AG04450 (cell line): ENCODE data around the gene RNF208. TPM values are rescaled to one million over a fixed set of nuclear protein-coding genes. Genes with fewer than 3 reads are reported as not detected.
"Not testable (repeated sequence)": the region's sequence is repeated elsewhere in the genome, so short reads cannot be mapped to it uniquely, and the experiment has no call there.

Experiments
- CTCF ChIA-PET: fragments of 300-600, 350-600 bp; formaldehyde crosslinking; extraction: SDS; loops from one replicate; lab custom pipeline; 2022; ENCODE audit warnings: antibody characterized with exemption, inconsistent platforms; lab: Charles Lee
- POLR2A ChIA-PET: fragments of 350-600 bp; formaldehyde crosslinking; extraction: SDS; loops from one replicate; lab custom pipeline; 2021; ENCODE audit warnings: antibody characterized with exemption, inconsistent platforms; lab: Yijun Ruan, JAX
- DNase-seq: peaks from one replicate; pipeline ENCODE4 v3.0.0-alpha.2; 2011; ENCODE audit warnings: low read depth, low spot score
- H3K27ac ChIP-seq: one replicate; pipeline ENCODE4 v1.5.1; 2012; ENCODE audit warnings: low read depth, low read length, control low read depth
- H3K27me3 ChIP-seq: one replicate; pipeline ENCODE4 v1.6.0; 2012; ENCODE audit warnings: low read length; ENCODE audit not compliant: control insufficient read depth, insufficient read depth
- H3K4me3 ChIP-seq: 2 replicates; pipeline ENCODE4 v1.5.1; 2011; ENCODE audit warnings: mild to moderate bottlenecking, low read depth, low read length, control low read depth
- H3K9me3 ChIP-seq: 2 replicates; pipeline ENCODE4 v1.5.1; 2012; ENCODE audit warnings: low read length; ENCODE audit not compliant: control insufficient read depth, insufficient read depth
- CTCF ChIP-seq: IDR thresholded peaks from 2 replicates; pipeline ENCODE4 v1.5.1; 2011; ENCODE audit warnings: low read depth, low read length, control low read depth, inconsistent platforms
- polyA plus RNA-seq: library from polyadenylated mRNA; depleted of rRNA; stranded (reverse); fragments of >200 nt; gene quantifications from 2 replicates; pipeline ENCODE4 v1.2.3, GENCODE V29; 2011

The RNF208 gene
- polyA plus RNA-seq, 1 experiment = 0.17 TPM

GRCh38 chr9:137244486-137245449 lies 22.7 kb upstream of the RNF208 start:
- no peaks in the 10 kb centered on the region for H3K27me3 ChIP-seq
- H3K27ac ChIP-seq = no peak overlapping the region
- POLR2A ChIA-PET = interaction anchor here (1.2 to 5.7 kb wide), 2 partner anchors 9 kb away, joined by 5 to 146 read pairs; partner anchors contain the start of genes NELFB and STPG3
- CTCF ChIA-PET = interaction anchor here (0.6 to 0.7 kb wide), 2 partner anchors 8 to 21 kb away, joined by 3 to 5 read pairs; no protein-coding TSS in a partner anchor
- TF ChIP-seq CTCF = no peak
- no peak for DNase-seq
- no peak overlapping the region for H3K4me3 ChIP-seq
- H3K9me3 ChIP-seq = no peaks in the 10 kb centered on the region; the same call in 1 of the 2 replicates

- Histone ChIP-seq H3K9me3 (no peaks in the 10 kb centered on the region; the same call in 1 of the 2 replicates), H3K27me3 (no peaks in the 10 kb centered on the region), H3K4me3 (no peak overlapping the region), H3K27ac (no peak overlapping the region)
- TF ChIP-seq CTCF = peak; percentile 33
- no peak for DNase-seq
- ChIA-PET CTCF (no interaction called here), POLR2A (interaction anchor here (5.7 kb wide), 1 partner anchor 10 kb away, joined by 146 read pairs; the partner anchor contains the start of genes NELFB and STPG3)
Observed at GRCh38 chr9:137243626-137244485, 21.8 kb upstream of the RNF208 start.

GRCh38 chr9:137243266-137243625 lies 21.2 kb upstream of the RNF208 start:
- CTCF ChIA-PET, H3K4me3 ChIP-seq: not testable (repeated sequence)

GRCh38 chr9:137242269-137243203 lies 20.5 kb upstream of the RNF208 start:
- Histone ChIP-seq H3K27ac (peak overlapping the region; percentile 2), H3K4me3 (peak overlapping the region; percentile 82), H3K9me3 (no peaks in the 10 kb centered on the region; the same call in 1 of the 2 replicates), H3K27me3 (no peaks in the 10 kb centered on the region)
- ChIA-PET POLR2A (interaction anchor here (0.7 to 5.7 kb wide), 8 partner anchors 11 to 172 kb away, joined by 3 to 146 read pairs (median 4); partner anchors contain the start of genes MAN1B1, NELFB, RNF224 and SAPCD2), CTCF (interaction anchor here (0.5 kb wide), 1 partner anchor 29 kb away, joined by 3 read pairs; no protein-coding TSS in a partner anchor)
- TF ChIP-seq CTCF = no peak
- DNase-seq = no peak

More at GRCh38 chr9:137243266-137243625, 21.2 kb upstream of the RNF208 start:
- H3K27me3 ChIP-seq, H3K9me3 ChIP-seq, DNase-seq, H3K27ac ChIP-seq: not testable (repeated sequence)
- POLR2A ChIA-PET = interaction anchor here (1.3 to 5.7 kb wide), 3 partner anchors 10 to 114 kb away, joined by 3 to 146 read pairs (median 7); partner anchors contain the start of genes NELFB, RNF224 and STPG3
